Stimulated activated CD8-positive, alpha-beta memory T cell treated with anti-CD3 and anti-CD28 coated beads, Interleukin-2, amount 100 ng/mL, for 1 hour (primary cell): ENCODE measurements around the gene CAMK2B.

Experiments
- DNase-seq, 2 donors: peaks; one replicate each; pipeline ENCODE4 v3.0.0-alpha.2; 2020; ENCODE audit warnings: low read depth in 2 of 2

CAMK2B gene

DNA sequence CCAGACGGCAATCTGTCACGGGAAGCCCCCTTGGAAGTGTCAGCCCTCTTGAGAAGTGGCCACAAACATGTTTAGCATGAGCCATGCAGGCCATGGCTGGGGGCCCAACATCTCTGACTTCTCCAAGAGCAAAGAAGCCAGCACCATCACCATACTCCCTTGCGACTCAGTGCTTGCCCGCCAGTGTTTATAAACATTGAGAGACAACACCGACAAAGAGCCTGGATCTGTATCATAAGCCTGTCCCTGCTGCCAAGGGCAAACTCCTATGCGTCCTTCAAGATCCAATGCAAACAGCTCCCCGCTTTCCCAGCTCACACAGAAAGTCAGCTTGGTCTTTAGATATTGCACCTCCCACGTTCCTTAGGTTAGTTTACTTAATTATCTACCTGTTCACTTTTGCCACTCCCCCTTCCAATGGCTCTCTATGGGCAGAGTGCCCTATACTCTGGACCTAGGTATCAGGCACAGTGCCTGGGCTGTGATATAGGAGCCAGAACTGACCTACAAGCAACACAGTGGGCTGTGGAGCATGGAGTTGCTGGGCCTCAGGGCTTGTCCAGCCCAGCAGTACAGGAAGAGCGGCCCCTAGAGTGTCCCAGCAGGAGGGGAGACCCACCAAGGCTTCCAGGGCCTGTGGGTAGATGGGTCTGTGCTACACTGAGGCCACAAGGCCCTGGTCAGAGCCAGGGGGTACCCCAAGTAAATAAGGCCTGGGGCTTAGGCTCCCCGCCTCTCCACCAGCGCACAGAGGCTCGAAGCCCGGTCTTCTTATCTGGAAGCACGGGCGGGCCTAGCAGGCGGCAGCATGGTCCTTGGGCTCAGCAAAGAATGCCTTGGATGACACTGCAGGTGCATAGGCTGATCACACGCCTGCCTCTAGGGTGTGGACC, 37.7 kb downstream of the CAMK2B start:
- DNase-seq, result no peak

GRCh38 chr7:44286618-44287487, 38.5 kb downstream of the CAMK2B start:
- no peak for DNase-seq

DNA sequence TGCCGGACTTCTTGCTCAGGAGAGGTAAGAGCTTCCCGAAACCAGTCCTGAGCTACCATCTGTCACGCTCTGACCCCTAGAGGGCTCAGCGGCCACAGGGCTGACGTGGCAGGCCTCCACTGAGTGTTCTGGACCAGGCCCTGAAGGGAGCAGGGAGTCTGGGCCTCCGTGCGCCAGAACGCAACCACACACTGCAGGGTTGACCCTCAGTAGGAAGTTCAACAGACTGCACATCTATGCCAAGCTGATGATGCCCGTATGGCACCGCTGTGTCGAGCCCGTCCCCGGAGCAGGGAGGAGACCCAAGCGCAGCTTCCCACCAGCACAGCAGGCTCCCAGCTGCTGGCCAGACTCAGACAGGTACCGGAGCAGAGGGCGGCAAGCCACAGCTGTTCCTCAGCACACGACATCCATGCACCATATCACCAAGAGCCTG, 39.2 kb downstream of the CAMK2B start:
- DNase-seq, result no peak

DNA sequence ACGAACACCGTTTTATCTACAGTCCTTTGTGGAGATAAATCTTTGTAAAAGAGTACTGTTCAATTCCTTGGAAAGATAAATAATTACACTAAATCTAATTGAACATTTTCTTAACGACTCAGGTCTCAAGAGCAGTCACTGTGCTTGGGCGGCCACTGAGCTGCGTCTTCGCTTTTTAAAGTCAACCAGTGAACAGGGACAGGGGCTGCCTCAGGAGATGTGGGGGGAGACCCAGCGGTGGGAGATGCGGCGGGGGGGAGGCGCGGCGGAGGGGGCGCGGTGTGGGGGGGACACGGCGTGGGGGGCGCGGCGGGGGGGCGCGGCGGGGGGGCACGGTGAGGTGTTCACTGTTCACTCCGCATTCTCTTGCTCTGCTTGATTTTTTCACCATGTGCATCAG, 39.8 kb downstream of the CAMK2B start:
- DNase-seq, result no peak

- no peak for DNase-seq
Measured at GRCh38 chr7:44284881-44285541, 40.4 kb downstream of the CAMK2B start.

DNA sequence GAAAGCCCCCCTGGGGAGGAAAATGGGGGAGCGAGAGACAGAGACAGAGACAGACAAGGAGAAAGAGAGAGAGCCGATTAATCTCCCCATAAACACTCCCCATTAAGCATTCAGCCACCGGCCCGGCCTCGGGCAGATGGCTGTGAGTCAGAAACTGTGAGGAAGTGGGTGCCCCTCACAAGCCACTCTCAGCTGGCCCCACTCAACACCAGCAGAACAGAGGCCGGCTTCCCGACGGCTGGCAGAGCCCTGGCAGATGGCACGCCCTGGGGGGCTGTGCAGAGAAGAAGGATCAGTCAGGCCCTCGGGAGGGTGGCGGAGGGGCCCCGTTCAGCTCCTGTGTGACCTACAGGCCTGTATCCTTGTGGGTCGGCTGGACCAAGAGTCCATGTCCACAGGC, 41.2 kb downstream of the CAMK2B start:
- no peak for DNase-seq

- no peak for DNase-seq
Measured at GRCh38 chr7:44283381-44284211, 41.8 kb downstream of the CAMK2B start.

DNA sequence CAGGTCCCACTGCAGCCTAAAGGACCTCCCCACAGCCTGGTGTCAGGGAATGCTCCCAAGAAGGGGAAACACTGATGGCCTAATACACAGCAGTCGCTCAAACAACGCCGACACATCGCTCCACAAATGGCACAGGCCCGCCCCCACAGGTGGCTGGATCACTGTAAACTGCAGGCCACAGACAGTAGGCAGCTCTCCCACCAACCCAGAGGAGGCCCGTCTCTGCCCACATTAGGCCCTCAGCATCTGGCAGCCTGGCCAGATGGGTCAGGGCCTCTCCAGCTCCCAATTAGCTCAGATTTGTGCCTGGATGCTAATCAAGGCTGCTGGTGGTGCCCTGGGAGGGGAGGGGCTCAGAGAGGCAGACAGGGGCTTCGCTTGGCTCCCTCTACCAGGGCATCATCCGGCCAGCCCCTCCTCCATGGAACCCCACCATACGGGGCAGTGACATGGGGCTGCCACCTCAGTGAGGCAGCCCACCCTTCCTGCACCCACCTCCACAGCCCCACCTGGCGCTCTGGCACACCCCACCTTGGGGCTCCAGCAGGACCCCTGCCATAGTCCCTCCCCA, 42.7 kb downstream of the CAMK2B start:
- DNase-seq, result no peak

DNA sequence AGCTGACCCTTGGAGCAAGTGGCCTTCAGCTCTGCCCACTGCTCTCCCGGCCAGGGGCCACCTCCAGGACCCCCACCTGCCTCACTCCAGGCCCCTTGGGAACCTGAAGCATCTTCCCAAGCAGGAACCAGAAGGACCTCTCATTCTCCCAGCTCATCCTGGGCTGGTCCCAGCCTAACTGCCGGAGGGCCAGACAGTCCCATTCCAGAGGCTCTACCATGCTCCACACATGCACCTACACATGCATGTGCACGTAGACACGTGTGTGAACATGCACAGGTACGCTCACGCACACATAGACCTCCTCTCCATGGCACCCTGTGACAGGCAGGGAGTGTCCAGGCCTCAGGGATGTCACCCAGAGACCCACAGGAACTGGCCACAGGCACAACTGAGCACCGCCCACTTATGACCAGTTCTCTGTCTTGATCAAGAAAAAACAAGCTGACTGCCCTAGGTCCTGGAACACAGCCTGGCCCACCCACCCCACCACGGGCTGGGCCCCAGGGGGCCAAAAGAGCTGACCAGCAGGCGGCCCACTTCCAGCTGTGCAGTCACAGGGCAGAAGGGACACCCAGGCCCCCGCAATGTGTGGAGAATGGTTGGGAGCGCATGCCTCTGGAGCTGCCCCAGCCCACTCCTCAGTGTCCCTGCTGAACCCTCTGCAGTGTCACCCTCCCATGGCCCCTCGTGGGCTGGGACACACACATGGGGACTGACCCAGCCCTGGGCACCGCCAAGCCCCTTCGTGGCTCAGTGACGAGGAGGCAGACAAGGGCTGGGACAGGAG, 43.4 kb downstream of the CAMK2B start:
- no peak for DNase-seq

DNA sequence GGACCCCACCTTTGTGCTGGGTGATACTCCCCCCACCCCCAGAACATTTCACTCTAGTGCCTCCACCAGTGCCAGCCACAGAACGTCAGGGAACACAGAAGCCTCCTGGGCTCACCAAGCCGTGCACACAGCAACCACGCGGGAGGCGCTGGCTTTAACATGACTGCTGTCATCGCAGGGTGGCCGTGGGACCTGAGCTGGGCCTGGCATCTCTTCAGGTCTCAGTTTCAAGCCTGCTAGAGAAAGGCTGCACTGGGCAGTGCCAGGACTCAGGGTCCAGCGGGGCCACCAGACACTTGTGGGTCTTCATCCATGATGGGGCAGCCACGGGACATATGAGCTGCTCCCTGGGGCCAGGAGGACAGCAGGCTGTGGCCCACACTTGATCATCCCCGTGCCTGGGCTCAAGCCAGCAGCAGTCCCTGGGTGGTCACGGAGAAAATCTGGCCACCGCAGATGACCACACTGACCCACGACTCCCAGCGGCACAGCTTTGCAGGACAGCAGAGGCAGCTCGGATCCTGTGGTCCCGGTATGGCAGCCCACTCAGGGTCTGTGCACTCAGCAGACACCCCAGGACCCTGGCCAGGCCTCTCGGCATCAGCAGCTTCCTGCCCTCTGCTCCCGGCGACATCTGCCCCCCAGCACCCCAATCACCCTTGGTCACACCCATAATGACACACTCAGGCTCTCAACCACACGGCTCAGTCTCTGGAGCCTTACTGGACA, 44.2 kb downstream of the CAMK2B start:
- DNase-seq, result no peak

DNA sequence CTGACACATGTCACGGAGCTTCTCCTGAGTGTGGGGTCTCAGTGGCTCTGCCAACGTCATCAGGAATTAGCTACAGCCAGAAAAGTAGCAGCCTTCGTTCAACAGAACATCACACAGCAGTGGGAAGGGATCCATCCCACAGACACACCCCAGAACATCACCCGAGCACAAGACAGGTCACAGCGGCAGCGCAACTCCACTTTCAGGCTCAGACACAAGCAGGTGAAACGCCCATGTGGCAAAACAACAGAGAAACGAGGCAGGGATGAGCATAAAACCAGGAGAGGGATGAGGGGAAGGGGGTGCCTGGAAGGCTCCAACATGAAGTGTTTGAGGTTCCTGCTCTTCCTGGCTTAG, 44.8 kb downstream of the CAMK2B start:
- DNase-seq, result no peak

- no peak for DNase-seq
Measured at GRCh38 chr7:44279731-44280505, 45.5 kb downstream of the CAMK2B start.

GRCh38 chr7:44279286-44279685, 46.1 kb downstream of the CAMK2B start:
- DNase-seq, result no peak

DNA sequence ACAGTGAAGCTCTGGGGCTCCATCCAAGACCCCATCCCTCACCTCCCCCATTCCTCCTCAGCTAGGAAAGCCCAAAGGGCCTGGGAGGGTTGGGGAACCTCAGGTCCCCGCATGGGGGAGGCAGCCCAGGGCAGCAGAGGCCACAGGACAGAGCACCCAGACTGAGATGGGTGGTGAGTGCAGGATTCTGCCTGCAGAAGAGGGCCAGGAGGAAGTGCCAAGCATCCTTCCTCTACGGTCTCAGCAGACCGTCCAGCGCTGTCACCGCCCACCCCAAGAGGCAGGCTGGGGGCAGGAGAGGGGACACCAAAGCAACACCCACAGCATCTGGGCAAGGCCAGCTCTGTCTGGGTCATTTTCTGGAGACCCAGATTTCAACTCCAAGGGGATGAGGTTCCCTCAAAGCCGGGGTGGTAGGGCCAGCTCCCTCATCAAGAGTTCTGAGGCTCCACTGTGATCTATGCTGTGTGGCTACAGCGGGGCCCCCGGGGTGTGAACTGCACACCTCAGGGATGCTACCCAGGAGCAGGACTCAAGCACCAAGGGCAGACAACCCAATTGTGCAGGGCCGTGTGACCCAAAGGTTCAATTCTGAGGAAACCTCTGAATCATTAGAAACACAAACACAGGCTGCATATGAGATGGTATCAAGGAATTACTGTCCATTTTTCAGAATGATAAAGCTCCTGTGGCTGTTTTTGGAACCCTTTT, 46.8 kb downstream of the CAMK2B start:
- DNase-seq, result no peak

DNA sequence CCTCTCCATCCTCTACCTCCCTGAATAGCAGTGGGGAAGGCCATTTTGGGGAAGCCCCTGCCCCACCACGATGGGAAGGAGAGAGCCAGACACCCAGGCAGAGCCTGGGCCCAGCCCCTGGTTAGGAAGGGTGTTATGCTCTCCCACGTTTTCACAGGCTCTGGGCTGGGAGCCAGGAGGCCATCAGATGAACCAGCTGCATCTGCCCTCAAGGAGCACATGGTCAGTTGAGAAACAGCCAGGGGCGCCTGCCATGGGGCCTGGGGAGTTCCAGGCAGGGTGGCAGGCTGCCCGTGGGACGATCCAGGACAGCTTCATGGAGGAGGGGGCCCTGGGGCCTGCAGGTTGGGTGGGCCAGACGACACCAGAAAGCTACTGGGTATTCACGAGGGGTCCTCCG, 47.5 kb downstream of the CAMK2B start:
- no peak for DNase-seq

DNA sequence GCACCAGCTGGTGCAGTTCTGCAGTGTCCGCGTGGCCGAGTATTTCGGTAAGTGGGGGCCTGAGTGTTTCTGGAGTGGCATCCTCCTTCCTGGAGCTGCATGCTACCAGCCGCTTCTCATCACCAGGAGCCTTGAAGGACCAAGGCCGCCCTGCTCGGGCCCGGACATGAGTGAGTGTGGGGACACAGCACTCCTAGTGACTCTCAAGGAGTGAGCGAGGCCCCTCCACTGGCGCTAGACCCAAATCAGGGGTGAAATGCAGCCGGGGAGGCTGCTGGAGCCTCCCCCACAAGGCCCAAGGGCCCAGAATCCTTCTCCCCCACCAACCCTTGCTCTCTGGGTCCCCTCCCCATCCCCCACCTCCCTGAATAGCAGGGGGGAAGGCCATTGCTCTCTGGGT, 48.0 kb downstream of the CAMK2B start:
- DNase-seq, result no peak

DNA sequence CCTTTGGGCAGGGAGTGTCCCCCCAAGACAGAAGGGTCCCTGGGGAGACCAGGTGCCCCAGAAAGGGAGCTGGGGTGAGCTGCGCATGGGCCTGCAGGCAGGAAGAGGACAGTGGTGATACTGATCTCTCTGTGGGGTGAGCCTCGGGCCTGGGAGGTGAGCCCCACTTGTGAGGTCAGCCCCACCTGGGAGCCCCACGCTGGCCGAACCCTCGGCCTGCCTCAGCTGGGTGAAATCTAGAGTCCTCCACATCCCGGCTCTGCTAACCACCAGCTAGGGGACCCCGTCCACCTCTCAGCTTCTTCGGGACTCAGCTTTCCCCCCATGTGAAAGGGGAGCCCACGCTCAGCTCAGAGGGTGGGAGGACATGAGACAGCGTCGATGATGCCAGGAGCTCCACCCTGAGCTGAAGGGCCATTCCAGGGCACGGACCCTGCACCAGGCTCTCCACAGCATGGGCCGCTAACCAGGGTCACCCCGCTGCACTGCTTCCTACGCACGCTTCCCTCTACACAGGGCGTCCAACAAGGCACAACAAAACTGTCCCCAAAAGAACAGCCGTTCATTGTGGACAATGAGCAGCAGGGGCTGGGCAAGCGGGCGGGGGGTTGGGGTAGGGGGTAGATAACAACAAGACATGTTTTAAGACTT, 48.7 kb downstream of the CAMK2B start:
- DNase-seq, result no peak
